BE2C (cell line): ENCODE data around the gene KRT32.
A peak's percentile ranks its signal among the peaks of the same experiment; 100 is the strongest.

Source experiments
- DNase-seq: peaks from one replicate; pipeline ENCODE4 v3.0.0-alpha.2; 2020
- H3K27me3 ChIP-seq: fragments of 250-450 bp; sonication (Bioruptor Pico); 2 replicates; pipeline ENCODE4 v1.5.1; 2020; ENCODE audit warnings: mild to moderate bottlenecking
- H3K36me3 ChIP-seq: fragments of 250-450 bp; sonication (Bioruptor Pico); 2 replicates; pipeline ENCODE4 v1.5.1; 2020; ENCODE audit warnings: mild to moderate bottlenecking
- H3K4me1 ChIP-seq: fragments of 250-450 bp; sonication (Bioruptor Pico); 2 replicates; pipeline ENCODE4 v1.5.1; 2020
- H3K4me3 ChIP-seq: 2 replicates; pipeline ENCODE4 v1.5.1; 2011; ENCODE audit warnings: low read depth, low read length
- H3K9me3 ChIP-seq: fragments of 250-450 bp; sonication (Bioruptor Pico); 2 replicates; pipeline ENCODE4 v1.5.1; 2020
- CTCF ChIP-seq: IDR thresholded peaks from 2 replicates; pipeline ENCODE4 v1.5.1; 2012; ENCODE audit warnings: mild to moderate bottlenecking, low read depth, low read length

The KRT32 gene

DNA sequence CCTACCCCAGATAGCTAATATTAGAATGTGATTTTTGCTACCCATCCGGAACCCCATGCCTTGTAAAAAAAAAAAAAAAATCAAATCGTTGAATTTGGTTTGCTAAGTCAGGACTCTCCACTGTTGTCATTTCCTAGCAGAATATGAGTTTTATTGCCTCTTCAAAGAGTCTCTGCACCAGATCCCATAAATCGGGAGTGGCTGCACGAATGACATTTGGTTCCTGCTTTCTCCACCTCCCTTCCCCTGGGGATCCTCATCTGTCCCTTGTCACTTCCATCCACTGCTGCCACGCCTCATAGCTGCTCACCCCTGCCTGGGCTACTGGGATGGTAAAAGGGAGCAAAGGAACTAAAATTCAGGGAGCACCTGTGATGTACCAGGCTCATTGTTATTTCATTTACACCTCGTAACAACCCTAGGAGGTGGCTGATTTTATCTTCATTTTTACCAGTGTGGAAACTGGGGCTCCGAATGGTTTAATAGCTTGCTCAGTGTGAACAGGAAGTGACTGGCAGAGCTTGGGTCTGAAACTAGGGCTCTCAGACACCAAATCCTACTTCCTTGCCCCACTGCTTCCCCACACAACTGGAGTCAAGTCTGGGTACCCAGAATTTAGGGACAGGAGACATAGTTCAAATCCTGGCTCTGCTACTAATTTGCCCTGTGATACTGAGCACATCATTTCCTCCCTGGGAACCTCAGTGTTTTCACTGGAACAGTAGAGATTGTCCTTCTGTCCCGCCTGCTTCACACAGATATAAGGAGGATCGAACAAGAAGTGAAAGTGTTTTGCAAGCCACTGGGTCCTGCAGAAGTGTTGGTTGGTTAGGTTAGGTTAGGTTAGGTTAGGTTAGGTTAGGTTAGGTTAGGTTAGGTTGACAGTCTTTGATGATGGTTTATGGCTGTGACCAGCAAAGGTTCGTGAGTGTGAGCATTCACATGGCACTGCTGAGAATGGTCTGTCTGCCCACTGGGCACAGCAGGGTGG lies 23.1 kb upstream of the KRT32 start:
- no peak for TF ChIP-seq CTCF
- peaks cover 7% of the 10 kb centered on the region for H3K4me1 ChIP-seq
- no peaks in the 10 kb centered on the region for H3K27me3 ChIP-seq
- no peak overlapping the region for H3K4me3 ChIP-seq
- no peaks in the 10 kb centered on the region for H3K36me3 ChIP-seq
- no peak for DNase-seq
- no peaks in the 10 kb centered on the region for H3K9me3 ChIP-seq

- no peak for TF ChIP-seq CTCF
Observed at GRCh38 chr17:41489531-41489930, 22.3 kb upstream of the KRT32 start, which contains the start of gene KRT36. Gene KRT36, minus strand, starts transcription at chr17:41489910. Its CDS starts 46 bp downstream, at chr17:41489864.

GRCh38 chr17:41486809-41487530 lies 19.8 kb upstream of the KRT32 start:
- no peak overlapping the region for H3K4me3 ChIP-seq
- no peaks in the 10 kb centered on the region for H3K27me3 ChIP-seq
- no peaks in the 10 kb centered on the region for H3K9me3 ChIP-seq
- no peaks in the 10 kb centered on the region for H3K36me3 ChIP-seq
- DNase-seq, result peak; percentile 42
- H3K4me1 ChIP-seq, result peaks cover 11% of the 10 kb centered on the region
- TF ChIP-seq CTCF, result peak; percentile 51

More at GRCh38 chr17:41489531-41489930, 22.3 kb upstream of the KRT32 start, which contains the start of gene KRT36:
- no peaks in the 10 kb centered on the region for H3K9me3 ChIP-seq
- H3K27me3 ChIP-seq, result no peaks in the 10 kb centered on the region
- DNase-seq, result no peak
- no peak within 1 kb of the TSS for H3K4me3 ChIP-seq
- peaks cover 7% of the 10 kb centered on the region for H3K4me1 ChIP-seq
- H3K36me3 ChIP-seq, result no peaks in the 10 kb centered on the region

- Histone ChIP-seq H3K9me3 (no peaks in the 10 kb centered on the region), H3K4me3 (no peak overlapping the region), H3K4me1 (peaks cover 11% of the 10 kb centered on the region), H3K27me3 (no peaks in the 10 kb centered on the region), H3K36me3 (no peaks in the 10 kb centered on the region)
- no peak for DNase-seq
- TF ChIP-seq CTCF, result no peak
Observed at GRCh38 chr17:41486316-41486715, 19.1 kb upstream of the KRT32 start.

DNA sequence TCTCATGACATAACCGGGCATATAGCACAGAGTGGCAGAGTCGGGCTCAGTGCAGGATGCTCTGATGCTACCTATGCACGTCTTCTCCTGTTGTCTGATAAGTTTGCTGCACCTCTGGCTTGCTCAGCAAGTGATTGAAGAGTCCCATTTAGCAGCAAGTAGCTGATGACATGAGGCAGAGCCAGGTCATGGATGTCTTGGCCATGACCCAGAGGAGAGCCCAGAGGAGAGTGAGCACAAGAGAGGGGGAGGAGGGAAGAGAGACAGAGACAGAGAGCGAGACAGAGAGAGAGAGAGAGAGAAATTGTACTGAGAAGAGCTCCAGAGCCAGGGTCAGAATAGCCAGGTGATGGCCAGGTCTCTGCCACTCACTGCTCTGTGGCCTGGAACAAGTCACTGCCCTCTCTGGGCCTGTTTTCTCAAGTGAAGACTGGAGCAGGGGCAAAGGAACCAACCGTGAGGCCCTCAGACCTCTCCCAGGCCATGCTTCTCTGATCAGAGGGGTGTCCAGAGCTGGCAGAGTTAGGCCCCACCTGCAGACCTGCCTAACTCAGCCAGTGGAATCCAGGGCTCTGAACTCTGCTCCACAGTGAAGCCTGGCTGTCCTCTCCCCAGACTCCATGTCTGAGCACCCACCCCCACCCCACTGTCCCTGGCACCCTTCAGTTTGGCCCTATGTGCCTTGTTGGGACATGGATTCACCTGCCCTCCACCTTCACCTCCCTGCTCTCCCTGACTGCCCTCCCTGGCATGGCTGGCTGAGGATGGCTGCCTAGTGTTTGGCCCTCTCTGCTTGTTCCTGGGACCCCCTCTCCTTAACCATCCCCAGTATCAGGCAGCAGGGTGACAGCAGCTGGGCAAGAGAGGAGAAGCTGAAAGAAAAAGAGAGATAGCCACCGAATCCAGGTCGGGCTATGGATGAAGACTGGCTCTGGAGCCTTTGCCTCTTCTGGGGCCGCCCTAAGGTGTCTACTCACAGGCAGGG lies 18.0 kb upstream of the KRT32 start:
- H3K36me3 ChIP-seq, result no peaks in the 10 kb centered on the region
- no peak for DNase-seq
- no peaks in the 10 kb centered on the region for H3K9me3 ChIP-seq
- H3K4me3 ChIP-seq, result no peak overlapping the region
- H3K27me3 ChIP-seq, result no peaks in the 10 kb centered on the region
- H3K4me1 ChIP-seq, result peaks cover 11% of the 10 kb centered on the region
- TF ChIP-seq CTCF, result no peak
